CD4-positive, CD25-positive, alpha-beta regulatory T cell (primary cell): ENCODE results near the gene TYW1. TPM values are rescaled to one million over a fixed set of nuclear protein-coding genes. Genes with fewer than 3 reads are reported as not detected.
"Not testable (repeated sequence)": the region's sequence is repeated elsewhere in the genome, so short reads cannot be mapped to it uniquely, and the experiment has no call there.

Experiments used
- ATAC-seq, 2 donors: fragments of 150-1000 bp; cut with Tn5 transposase; one replicate each; pipeline ENCODE4 v1.10.0; 2021; ENCODE audit warnings: low read depth in 2 of 2, moderate number of reproducible peaks in 2 of 2, moderate library complexity in 1 of 2
- DNase-seq, 3 donors: peaks; one replicate each; pipeline versions ENCODE4 v3.0.0 to v3.0.0-alpha.2; 2012 to 2022; ENCODE audit warnings: mixed read lengths in 1 of 3
- H3K27ac ChIP-seq: one replicate; pipeline ENCODE4 v1.7.0; 2013; ENCODE audit warnings: mild to moderate bottlenecking, low read length; ENCODE audit not compliant: insufficient read depth, poor library complexity, severe bottlenecking
- H3K27me3 ChIP-seq: one replicate; pipeline ENCODE4 v1.7.0; 2013; ENCODE audit warnings: low read length; ENCODE audit not compliant: control insufficient read depth, insufficient read depth
- H3K36me3 ChIP-seq: one replicate; pipeline ENCODE4 v1.7.0; 2013; ENCODE audit warnings: mild to moderate bottlenecking, low read length, moderate library complexity; ENCODE audit not compliant: control insufficient read depth, insufficient read depth
- H3K4me1 ChIP-seq: 2 replicates; pipeline ENCODE4 v1.7.0; 2013; ENCODE audit warnings: mild to moderate bottlenecking, low read length; ENCODE audit not compliant: insufficient read depth, control insufficient read depth, poor library complexity, severe bottlenecking
- H3K4me3 ChIP-seq: one replicate; pipeline ENCODE4 v1.7.0; 2013; ENCODE audit warnings: low read depth, mild to moderate bottlenecking, low read length, moderate library complexity
- H3K9me3 ChIP-seq, 2 experiments: 1 replicate in 1 of 2; 2 replicates in 1 of 2; pipeline ENCODE4 v1.7.0; 2013; ENCODE audit warnings: low read length in 2 of 2, mild to moderate bottlenecking in 1 of 2, moderate library complexity in 1 of 2; ENCODE audit not compliant: control insufficient read depth in 2 of 2
- H3K27ac Mint-ChIP-seq, 3 donors: one replicate each; pipeline ENCODE4 v1.8.0; 2020 to 2022; ENCODE audit warnings: mild to moderate bottlenecking in 3 of 3, mixed read lengths in 3 of 3, moderate library complexity in 2 of 3
- H3K27me3 Mint-ChIP-seq: one replicate; pipeline ENCODE4 v1.8.0; 2022; ENCODE audit warnings: mild to moderate bottlenecking, mixed read lengths
- H3K36me3 Mint-ChIP-seq: one replicate; pipeline ENCODE4 v1.8.0; 2020; ENCODE audit warnings: mixed read lengths
- H3K4me1 Mint-ChIP-seq, 4 donors: one replicate each; pipeline ENCODE4 v1.8.0; 2020 to 2022; ENCODE audit warnings: mixed read lengths in 4 of 4, mild to moderate bottlenecking in 1 of 4
- H3K4me3 Mint-ChIP-seq, 4 donors: one replicate each; pipeline ENCODE4 v1.8.0; 2020 to 2022; ENCODE audit warnings: mild to moderate bottlenecking in 4 of 4, mixed read lengths in 4 of 4, moderate library complexity in 3 of 4
- H3K9me3 Mint-ChIP-seq, 7 donors: one replicate each; pipeline ENCODE4 v1.8.0; 2020 to 2022; ENCODE audit warnings: mixed read lengths in 7 of 7, mild to moderate bottlenecking in 3 of 7, moderate library complexity in 2 of 7
- polyA plus RNA-seq, 4 donors: library from polyadenylated mRNA; unstranded; fragments of 300-500 nt; fragmentation: Illumina TruSeq; gene quantifications; one replicate each; pipeline ENCODE4 v1.2.3, GENCODE V29; 2021
- total RNA-seq: library from RNA; stranded (reverse); gene quantifications from one replicate; pipeline ENCODE4 v1.2.3, GENCODE V29; 2022

Gene TYW1
- total and polyA plus RNA-seq, 5 donors from 2014 or later, result 17.8 to 26.0 (median 19.8) TPM

DNA sequence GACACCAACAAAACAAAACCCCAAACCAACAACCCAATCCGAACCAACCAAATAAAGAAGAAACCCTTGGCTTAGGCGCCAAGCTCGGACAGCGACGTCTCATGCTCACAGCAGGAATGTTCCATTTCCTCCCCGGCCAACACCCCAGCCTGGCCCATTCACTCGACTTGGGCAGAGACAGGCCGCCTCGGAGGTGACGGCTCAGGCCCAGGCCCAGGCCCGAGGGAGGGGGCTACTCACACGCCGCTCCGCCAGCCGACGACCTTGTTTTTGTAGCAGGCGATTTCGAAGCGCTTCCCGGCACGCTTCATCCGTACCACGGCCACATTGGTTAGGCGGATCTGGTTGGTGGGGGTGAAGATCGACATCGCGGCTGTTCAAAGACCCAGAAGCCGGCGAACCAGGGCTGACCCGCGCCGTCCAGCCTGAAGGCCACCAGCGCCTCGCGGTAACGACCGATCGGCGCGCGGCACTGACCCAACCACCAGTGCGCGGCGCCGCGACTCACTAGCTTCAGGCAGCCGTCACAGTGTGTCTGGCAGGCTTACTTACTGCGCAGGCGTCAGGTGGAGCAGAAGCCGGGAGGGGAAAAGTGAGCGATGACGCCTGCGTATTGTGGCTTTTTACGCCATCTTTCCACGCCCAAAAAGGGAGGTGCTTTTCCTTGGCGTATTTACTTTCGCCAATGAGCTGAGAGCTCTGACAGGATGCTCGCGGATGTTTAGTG lies 1.4 kb upstream of the TYW1 start, which contains the start of gene SBDS:
TSS of gene SBDS (minus strand) at position 537 of the 727 bp plus-strand sequence. CDS start at position 368, 169 bp downstream.
- H3K27ac ChIP-seq, result peak within 1 kb of the TSS; percentile 98
- H3K27me3 Mint-ChIP-seq, H3K9me3 ChIP-seq, H3K27me3 ChIP-seq, H3K9me3 Mint-ChIP-seq: not testable (repeated sequence)
- ATAC-seq (peak; percentile 51 to 57), DNase-seq (peak; percentile 92 to 99 (median 97))
- peaks cover 18% of the 10 kb centered on the region for H3K36me3 Mint-ChIP-seq
- H3K4me3 Mint-ChIP-seq, result peak within 1 kb of the TSS; percentile 94 to 100 (median 98)
- peaks cover 0 to 44% (median 17%) of the 10 kb centered on the region in 4 donors for H3K4me1 Mint-ChIP-seq
- H3K4me1 ChIP-seq, result peaks cover 11% of the 10 kb centered on the region
- H3K4me3 ChIP-seq, result peak within 1 kb of the TSS; percentile 92
- peaks cover 16% of the 10 kb centered on the region for H3K36me3 ChIP-seq
- peak within 1 kb of the TSS; percentile 99 to 100 (median 99) for H3K27ac Mint-ChIP-seq

GRCh38 chr7:67000601-67001258 lies 4.1 kb downstream of the TYW1 start:
- H3K9me3 Mint-ChIP-seq, H3K36me3 ChIP-seq, ATAC-seq, H3K4me1 ChIP-seq, H3K4me3 ChIP-seq, H3K9me3 ChIP-seq, H3K27ac ChIP-seq, H3K27me3 ChIP-seq, H3K27me3 Mint-ChIP-seq: not testable (repeated sequence)
- Mint-ChIP-seq H3K4me1 (peaks cover 6 to 42% (median 19%) of the 10 kb centered on the region in 4 donors), H3K4me3 (peak overlapping the region in 3 of 4 donors; percentile 44 to 88 (median 72)), H3K36me3 (peaks cover 18% of the 10 kb centered on the region), H3K27ac (peak overlapping the region in 1 of 3 donors; percentile 78)
- DNase-seq, result peak in 2 of 3 donors; percentile 37 to 48

DNA sequence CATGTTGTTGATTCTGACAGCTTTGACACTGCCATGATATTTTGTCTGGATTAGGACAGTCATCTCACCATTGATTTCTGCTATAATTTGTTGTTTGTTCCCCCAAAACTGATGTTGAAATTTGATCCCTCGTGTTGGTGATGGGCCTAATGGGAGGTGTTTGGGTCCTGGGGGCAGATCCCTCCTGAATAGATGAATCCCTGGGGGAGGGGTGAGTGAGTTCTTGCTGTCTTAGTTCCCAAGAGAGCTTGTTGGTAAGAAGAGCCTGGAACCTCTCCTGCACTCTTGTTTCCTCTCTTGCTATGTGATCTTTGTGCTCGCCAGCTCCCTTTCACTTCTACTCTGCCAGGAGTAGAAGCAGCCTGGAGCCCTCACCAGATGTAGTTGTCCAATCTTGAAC lies 7.5 kb downstream of the TYW1 start:
- not testable (repeated sequence) for H3K9me3 Mint-ChIP-seq, H3K9me3 ChIP-seq, ATAC-seq, H3K27me3 Mint-ChIP-seq, H3K4me1 ChIP-seq, H3K27ac Mint-ChIP-seq, H3K4me3 ChIP-seq, H3K27ac ChIP-seq, DNase-seq, H3K27me3 ChIP-seq
- peaks cover 29% of the 10 kb centered on the region for H3K36me3 Mint-ChIP-seq
- peaks cover 6 to 27% (median 16%) of the 10 kb centered on the region in 4 donors for H3K4me1 Mint-ChIP-seq
- peaks cover 23% of the 10 kb centered on the region for H3K36me3 ChIP-seq
- H3K4me3 Mint-ChIP-seq, result peak overlapping the region in 1 of 4 donors; percentile 65

GRCh38 chr7:67006965-67007364 lies 10.3 kb downstream of the TYW1 start:
- no peaks in the 10 kb centered on the region for H3K27me3 Mint-ChIP-seq
- Histone ChIP-seq H3K4me1 (no peaks in the 10 kb centered on the region), H3K27me3 (no peaks in the 10 kb centered on the region), H3K36me3 (peaks cover 36% of the 10 kb centered on the region), H3K27ac (no peak overlapping the region), H3K9me3 (no peaks in the 10 kb centered on the region), H3K4me3 (no peak overlapping the region)
- no peaks in the 10 kb centered on the region for H3K9me3 Mint-ChIP-seq
- H3K4me3 Mint-ChIP-seq, result no peak overlapping the region
- ATAC-seq (no peak), DNase-seq (no peak)
- H3K4me1 Mint-ChIP-seq, result peaks cover 0 to 20% (median 13%) of the 10 kb centered on the region in 4 donors
- no peak overlapping the region for H3K27ac Mint-ChIP-seq
- H3K36me3 Mint-ChIP-seq, result peaks cover 34% of the 10 kb centered on the region

GRCh38 chr7:67008260-67008659 lies 11.6 kb downstream of the TYW1 start:
- H3K9me3 ChIP-seq, result no peaks in the 10 kb centered on the region
- H3K4me1 Mint-ChIP-seq, result peaks cover 0 to 17% (median 10%) of the 10 kb centered on the region in 4 donors
- no peak for ATAC-seq
- no peaks in the 10 kb centered on the region for H3K4me1 ChIP-seq
- peaks cover 38% of the 10 kb centered on the region for H3K36me3 ChIP-seq
- H3K27me3 ChIP-seq, result no peaks in the 10 kb centered on the region
- peak overlapping the region in 1 of 3 donors; percentile 55 for H3K27ac Mint-ChIP-seq
- H3K4me3 Mint-ChIP-seq, result no peak overlapping the region
- no peak overlapping the region for H3K4me3 ChIP-seq
- DNase-seq, result no peak
- H3K27me3 Mint-ChIP-seq, result no peaks in the 10 kb centered on the region
- H3K9me3 Mint-ChIP-seq, result no peaks in the 10 kb centered on the region
- peaks cover 30% of the 10 kb centered on the region for H3K36me3 Mint-ChIP-seq
- no peak overlapping the region for H3K27ac ChIP-seq

DNA sequence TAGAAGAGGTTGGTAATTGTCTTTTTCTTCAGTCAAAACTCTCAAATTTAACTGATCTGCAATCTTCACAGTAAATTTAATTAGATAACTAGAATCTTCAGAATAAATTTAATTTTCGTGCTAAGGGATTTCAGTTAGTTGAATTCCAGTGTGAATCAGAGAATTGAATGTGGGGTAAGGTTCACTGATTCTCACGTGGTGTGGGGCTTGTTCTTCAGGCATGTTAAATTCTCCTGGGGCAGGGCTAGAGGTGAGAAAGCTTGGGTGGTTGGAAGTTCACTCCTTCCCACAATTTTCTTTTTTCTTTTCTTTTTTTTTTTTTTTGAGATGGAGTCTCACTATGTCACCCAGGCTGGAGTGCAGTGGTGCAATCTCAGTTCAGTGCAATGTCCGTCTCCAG lies 13.0 kb downstream of the TYW1 start:
- H3K36me3 ChIP-seq, result peaks cover 41% of the 10 kb centered on the region
- not testable (repeated sequence) for ATAC-seq, H3K27me3 Mint-ChIP-seq, H3K4me1 ChIP-seq, H3K9me3 ChIP-seq, H3K27ac ChIP-seq, H3K9me3 Mint-ChIP-seq, H3K4me3 ChIP-seq, H3K4me3 Mint-ChIP-seq, H3K27me3 ChIP-seq, DNase-seq
- H3K27ac Mint-ChIP-seq, result peak overlapping the region in 1 of 3 donors; percentile 31
- H3K4me1 Mint-ChIP-seq, result peaks cover 0 to 10% (median 6%) of the 10 kb centered on the region in 4 donors
- H3K36me3 Mint-ChIP-seq, result peaks cover 36% of the 10 kb centered on the region

DNA sequence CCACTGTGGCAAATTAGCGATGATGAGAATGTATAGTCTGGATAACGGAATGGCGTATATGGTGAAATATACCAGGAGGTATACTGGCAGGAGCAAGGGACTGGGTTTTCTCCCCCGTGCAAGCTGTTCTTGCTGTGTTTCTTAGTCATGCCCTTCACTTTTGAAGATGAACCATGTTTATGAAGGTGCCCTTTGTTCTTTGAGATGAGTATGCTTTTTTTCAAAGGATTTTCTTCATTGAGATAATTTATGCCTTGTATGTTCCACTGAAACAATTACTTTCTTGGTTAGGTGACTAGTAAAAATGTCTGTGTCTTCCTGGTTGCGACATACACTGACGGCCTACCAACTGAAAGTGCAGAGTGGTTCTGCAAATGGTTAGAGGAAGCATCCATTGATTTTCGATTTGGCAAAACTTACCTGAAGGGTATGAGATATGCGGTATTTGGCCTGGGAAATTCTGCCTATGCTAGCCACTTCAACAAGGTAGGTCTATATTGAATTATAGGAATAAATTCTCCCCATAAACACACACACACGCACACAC lies 17.5 kb downstream of the TYW1 start:
- not testable (repeated sequence) for H3K27ac ChIP-seq, H3K9me3 Mint-ChIP-seq, H3K4me3 ChIP-seq, DNase-seq, H3K9me3 ChIP-seq, H3K4me3 Mint-ChIP-seq, H3K4me1 ChIP-seq, H3K27me3 Mint-ChIP-seq, ATAC-seq, H3K27me3 ChIP-seq, H3K27ac Mint-ChIP-seq, H3K4me1 Mint-ChIP-seq
- H3K36me3 Mint-ChIP-seq, result peaks cover 33% of the 10 kb centered on the region
- H3K36me3 ChIP-seq, result peaks cover 33% of the 10 kb centered on the region
